Stimulated activated naive CD8-positive, alpha-beta T cell treated with anti-CD3 and anti-CD28 coated beads, Interleukin-15, Interleukin-2, amounts not matched to agents 100 ng/mL and 50 ng/mL, for 24 hours (primary cell): ENCODE data around the gene VWDE.

ENCODE experiments used
- H3K27ac Mint-ChIP-seq: one replicate; pipeline ENCODE4 v1.8.0; 2021; ENCODE audit warnings: mild to moderate bottlenecking, mixed read lengths
- H3K27me3 Mint-ChIP-seq: one replicate; pipeline ENCODE4 v1.8.0; 2021; ENCODE audit warnings: mixed read lengths
- H3K36me3 Mint-ChIP-seq: one replicate; pipeline ENCODE4 v1.8.0; 2021; ENCODE audit warnings: low read depth, mixed read lengths
- H3K4me1 Mint-ChIP-seq: one replicate; pipeline ENCODE4 v1.8.0; 2021; ENCODE audit warnings: low read depth, mixed read lengths
- H3K4me3 Mint-ChIP-seq: one replicate; pipeline ENCODE4 v1.8.0; 2021; ENCODE audit warnings: mild to moderate bottlenecking, mixed read lengths
- H3K9me3 Mint-ChIP-seq: one replicate; pipeline ENCODE4 v1.8.0; 2021; ENCODE audit warnings: mixed read lengths

VWDE gene

GRCh38 chr7:12323415-12323814 is 80.2 kb downstream of the VWDE start:
- no peaks in the 10 kb centered on the region for H3K9me3 Mint-ChIP-seq
- H3K27ac Mint-ChIP-seq: no peak overlapping the region
- H3K4me3 Mint-ChIP-seq: no peak overlapping the region
- no peaks in the 10 kb centered on the region for H3K4me1 Mint-ChIP-seq
- no peaks in the 10 kb centered on the region for H3K27me3 Mint-ChIP-seq
- no peaks in the 10 kb centered on the region for H3K36me3 Mint-ChIP-seq

- Mint-ChIP-seq H3K27ac (no peak overlapping the region), H3K4me3 (no peak overlapping the region), H3K27me3 (no peaks in the 10 kb centered on the region), H3K4me1 (no peaks in the 10 kb centered on the region), H3K36me3 (no peaks in the 10 kb centered on the region), H3K9me3 (no peaks in the 10 kb centered on the region)
These were observed 80.8 kb downstream of the VWDE start for GRCh38 chr7:12322903-12323300.

GRCh38 chr7:12322284-12322902 is 81.3 kb downstream of the VWDE start:
- H3K27ac Mint-ChIP-seq: no peak overlapping the region
- no peaks in the 10 kb centered on the region for H3K36me3 Mint-ChIP-seq
- H3K4me1 Mint-ChIP-seq: no peaks in the 10 kb centered on the region
- H3K27me3 Mint-ChIP-seq: no peaks in the 10 kb centered on the region
- H3K9me3 Mint-ChIP-seq: no peaks in the 10 kb centered on the region
- H3K4me3 Mint-ChIP-seq: no peak overlapping the region

GRCh38 chr7:12320987-12321647 is 82.5 kb downstream of the VWDE start:
- no peaks in the 10 kb centered on the region for H3K27me3 Mint-ChIP-seq
- H3K36me3 Mint-ChIP-seq: no peaks in the 10 kb centered on the region
- no peaks in the 10 kb centered on the region for H3K4me1 Mint-ChIP-seq
- no peak overlapping the region for H3K27ac Mint-ChIP-seq
- no peaks in the 10 kb centered on the region for H3K9me3 Mint-ChIP-seq
- H3K4me3 Mint-ChIP-seq: no peak overlapping the region

DNA sequence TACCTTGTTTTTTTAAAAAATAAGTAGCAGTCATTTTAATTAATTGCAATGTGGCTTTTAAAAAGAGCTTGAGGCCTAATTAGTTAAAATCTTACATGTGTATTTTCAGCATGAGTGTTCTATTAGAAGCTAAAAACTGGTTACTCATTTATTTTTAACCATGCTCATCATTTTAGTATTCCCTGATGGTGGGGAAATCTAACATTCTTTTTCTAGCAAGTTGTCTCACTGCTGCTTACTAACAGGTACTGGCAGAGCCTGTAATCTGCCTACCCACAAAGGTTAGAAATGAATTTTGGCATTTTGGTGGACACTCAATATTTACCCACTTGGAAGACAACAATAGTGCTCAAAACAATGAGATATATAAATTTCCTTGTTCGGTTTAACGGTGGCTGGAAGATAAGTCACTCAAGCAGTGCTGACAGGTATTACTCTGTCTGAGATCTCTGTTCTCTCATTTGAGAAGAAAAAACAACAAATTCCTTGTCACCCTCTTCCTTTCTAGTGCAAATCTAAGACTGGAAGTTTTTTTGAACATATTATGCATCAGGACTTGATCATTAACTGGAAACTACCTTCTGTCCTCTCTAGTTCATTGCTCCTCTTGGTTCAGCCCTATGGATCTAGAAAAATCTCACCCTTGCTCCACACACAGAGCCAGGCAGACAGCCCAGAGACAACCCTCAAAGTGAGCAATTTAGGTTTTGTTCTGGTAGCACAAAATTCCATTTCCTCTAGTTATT is 83.3 kb downstream of the VWDE start:
- no peaks in the 10 kb centered on the region for H3K36me3 Mint-ChIP-seq
- H3K4me1 Mint-ChIP-seq: no peaks in the 10 kb centered on the region
- no peak overlapping the region for H3K27ac Mint-ChIP-seq
- H3K27me3 Mint-ChIP-seq: no peaks in the 10 kb centered on the region
- no peak overlapping the region for H3K4me3 Mint-ChIP-seq
- no peaks in the 10 kb centered on the region for H3K9me3 Mint-ChIP-seq

DNA sequence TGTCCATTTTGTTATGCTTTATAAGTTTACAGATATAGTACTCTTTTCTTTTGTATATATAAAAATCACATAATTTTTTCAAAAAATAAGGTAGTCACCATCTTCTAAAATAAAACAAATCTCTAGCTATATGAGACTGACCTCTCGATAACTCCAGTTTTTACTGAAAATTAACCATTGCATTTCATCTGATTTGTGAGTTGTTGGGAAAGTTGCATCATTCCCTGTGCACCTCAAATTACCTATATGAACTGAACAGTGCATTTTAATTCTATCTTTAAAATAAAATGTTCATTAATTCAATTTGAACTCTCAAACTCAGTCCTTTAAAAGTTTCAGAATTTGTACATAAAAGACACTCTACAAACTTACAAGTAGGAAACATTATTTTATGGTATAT is 86.0 kb downstream of the VWDE start:
- Mint-ChIP-seq H3K36me3 (no peaks in the 10 kb centered on the region), H3K9me3 (no peaks in the 10 kb centered on the region), H3K4me1 (peaks cover 8% of the 10 kb centered on the region), H3K27ac (no peak overlapping the region), H3K27me3 (no peaks in the 10 kb centered on the region), H3K4me3 (no peak overlapping the region)

DNA sequence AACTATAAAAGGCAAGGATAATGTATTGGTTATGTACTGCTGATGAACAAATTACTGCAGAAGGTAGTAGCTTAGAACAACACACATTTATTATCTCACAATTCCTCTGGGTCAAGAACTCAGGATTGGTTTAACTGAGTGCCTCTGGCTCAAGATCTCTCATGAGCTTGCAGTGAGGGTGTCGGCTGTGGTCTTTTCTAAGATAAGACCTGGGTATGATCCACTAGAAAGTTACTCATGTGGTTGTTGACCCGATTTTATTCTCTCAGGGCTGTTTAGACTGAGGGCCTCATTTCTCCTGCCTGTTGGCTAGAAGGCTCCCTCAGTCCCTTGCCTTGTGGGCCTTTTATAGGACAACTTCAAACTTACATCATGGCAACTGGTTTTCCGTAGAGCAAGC is 86.7 kb downstream of the VWDE start:
- H3K27ac Mint-ChIP-seq: no peak overlapping the region
- no peaks in the 10 kb centered on the region for H3K27me3 Mint-ChIP-seq
- peaks cover 8% of the 10 kb centered on the region for H3K4me1 Mint-ChIP-seq
- no peaks in the 10 kb centered on the region for H3K9me3 Mint-ChIP-seq
- H3K4me3 Mint-ChIP-seq: no peak overlapping the region
- H3K36me3 Mint-ChIP-seq: no peaks in the 10 kb centered on the region

- H3K36me3 Mint-ChIP-seq: no peaks in the 10 kb centered on the region
- no peaks in the 10 kb centered on the region for H3K9me3 Mint-ChIP-seq
- H3K27ac Mint-ChIP-seq: no peak overlapping the region
- no peaks in the 10 kb centered on the region for H3K27me3 Mint-ChIP-seq
- no peak overlapping the region for H3K4me3 Mint-ChIP-seq
- H3K4me1 Mint-ChIP-seq: peaks cover 8% of the 10 kb centered on the region
These were observed 88.6 kb downstream of the VWDE start for GRCh38 chr7:12315049-12315448.

DNA sequence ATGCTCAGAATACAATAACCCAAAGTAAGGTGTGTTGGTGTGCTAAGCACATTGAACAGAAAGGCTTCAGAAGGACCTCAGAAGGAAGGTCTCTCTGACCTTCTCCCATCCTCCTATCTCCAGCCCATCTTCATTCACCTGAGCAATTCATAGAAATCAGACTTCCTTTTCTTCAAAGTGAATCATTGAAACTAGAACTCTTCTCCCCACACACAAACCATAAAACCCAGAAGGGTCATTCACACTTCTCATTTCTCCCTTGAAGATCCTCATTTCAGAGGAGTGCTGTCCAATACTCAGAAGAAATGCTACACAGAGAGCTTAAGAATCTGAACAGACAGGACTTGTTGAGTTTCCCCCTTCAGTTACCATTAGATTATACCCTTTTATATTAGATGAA is 89.5 kb downstream of the VWDE start:
- Mint-ChIP-seq H3K9me3 (no peaks in the 10 kb centered on the region), H3K4me1 (peaks cover 8% of the 10 kb centered on the region), H3K27ac (no peak overlapping the region), H3K27me3 (no peaks in the 10 kb centered on the region), H3K4me3 (no peak overlapping the region), H3K36me3 (no peaks in the 10 kb centered on the region)

DNA sequence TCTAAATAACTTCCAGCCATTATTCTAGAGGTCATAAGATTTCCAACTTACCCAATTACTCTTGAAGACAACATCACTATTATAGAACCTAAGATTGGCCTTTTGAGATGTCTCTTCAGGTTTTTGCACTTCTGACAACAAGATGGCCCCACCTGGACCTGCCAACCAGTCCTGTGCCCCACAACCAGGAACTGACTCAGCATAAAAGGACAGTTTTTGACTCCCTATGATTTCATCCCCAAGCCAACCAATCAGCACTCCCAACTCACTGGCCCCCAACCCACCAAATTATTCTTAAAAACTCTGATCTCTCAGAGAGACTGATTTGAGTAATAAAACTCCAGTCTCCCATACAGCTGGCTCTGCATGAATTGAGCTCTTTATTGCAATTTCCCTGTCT is 98.2 kb downstream of the VWDE start:
- Mint-ChIP-seq H3K36me3 (no peaks in the 10 kb centered on the region), H3K9me3 (peaks cover 4% of the 10 kb centered on the region), H3K4me1 (peaks cover 4% of the 10 kb centered on the region), H3K27me3 (peaks cover 4% of the 10 kb centered on the region), H3K4me3 (no peak overlapping the region), H3K27ac (no peak overlapping the region)

DNA sequence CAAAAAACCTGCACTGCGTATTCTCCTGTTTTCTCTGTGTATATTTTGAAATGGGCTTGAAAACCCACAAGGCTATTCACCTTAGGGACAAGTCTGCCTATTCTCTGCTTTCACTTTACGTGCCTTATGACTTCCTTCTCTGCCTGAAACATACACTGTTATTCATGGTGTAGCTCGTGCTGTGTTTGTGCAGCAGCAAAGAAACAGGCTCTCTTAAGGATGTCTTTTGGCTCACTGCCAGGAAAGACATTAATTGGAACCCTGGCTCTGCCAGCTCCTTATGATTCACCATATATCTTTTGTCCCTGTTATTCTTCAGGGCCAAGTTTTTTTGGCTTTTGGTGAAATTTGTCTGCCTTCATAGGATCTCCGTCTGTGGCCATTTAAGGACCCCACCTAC is 100.2 kb downstream of the VWDE start:
- Mint-ChIP-seq H3K9me3 (peaks cover 4% of the 10 kb centered on the region), H3K27me3 (no peaks in the 10 kb centered on the region), H3K36me3 (no peaks in the 10 kb centered on the region), H3K4me1 (peaks cover 4% of the 10 kb centered on the region), H3K4me3 (no peak overlapping the region), H3K27ac (no peak overlapping the region)

- no peak overlapping the region for H3K4me3 Mint-ChIP-seq
- peaks cover 4% of the 10 kb centered on the region for H3K4me1 Mint-ChIP-seq
- peaks cover 4% of the 10 kb centered on the region for H3K9me3 Mint-ChIP-seq
- no peaks in the 10 kb centered on the region for H3K27me3 Mint-ChIP-seq
- no peaks in the 10 kb centered on the region for H3K36me3 Mint-ChIP-seq
- H3K27ac Mint-ChIP-seq: no peak overlapping the region
These were observed 100.6 kb downstream of the VWDE start for GRCh38 chr7:12303062-12303461.

DNA sequence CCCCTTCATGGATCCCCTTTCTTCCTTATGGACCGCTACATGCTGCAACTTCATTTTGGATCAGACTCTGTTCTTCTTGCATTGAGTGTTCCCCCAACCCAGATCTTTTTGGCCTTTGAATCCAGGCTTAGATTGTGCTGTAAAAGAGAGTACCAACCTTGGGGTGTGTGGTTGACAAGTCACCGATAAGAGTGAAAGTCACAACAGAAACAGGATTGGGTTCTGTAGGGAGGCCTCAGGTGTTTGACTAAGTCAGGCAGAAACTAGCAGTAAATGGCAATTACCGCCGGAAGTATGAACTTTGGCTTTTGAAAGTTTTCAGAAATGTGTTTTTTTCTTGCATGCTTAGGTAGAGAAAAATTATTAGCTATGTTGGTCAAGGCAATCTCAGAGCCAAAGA is 103.2 kb downstream of the VWDE start:
- Mint-ChIP-seq H3K27ac (no peak overlapping the region), H3K9me3 (peaks cover 4% of the 10 kb centered on the region), H3K36me3 (no peaks in the 10 kb centered on the region), H3K4me1 (peaks cover 4% of the 10 kb centered on the region), H3K4me3 (no peak overlapping the region), H3K27me3 (no peaks in the 10 kb centered on the region)

DNA sequence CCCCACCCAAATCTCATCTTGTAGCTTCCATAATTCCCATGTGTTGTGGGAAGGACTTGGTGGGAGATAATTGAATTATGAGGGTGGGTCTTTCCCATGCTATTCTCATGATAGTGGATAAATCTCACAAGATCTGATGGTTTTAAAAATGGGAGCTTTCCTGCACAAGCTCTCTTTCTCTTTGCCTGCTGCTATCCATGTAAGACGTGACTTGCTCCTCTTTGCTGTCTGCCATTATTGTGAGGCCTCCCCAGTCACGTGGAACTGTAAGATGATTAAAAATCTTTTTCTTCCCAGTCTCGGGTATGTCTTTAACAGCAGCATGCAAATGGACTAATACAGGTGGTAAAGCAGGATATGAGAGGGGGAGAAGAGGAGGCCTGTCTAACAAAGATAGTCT is 104.3 kb downstream of the VWDE start:
- Mint-ChIP-seq H3K36me3 (no peaks in the 10 kb centered on the region), H3K27me3 (no peaks in the 10 kb centered on the region), H3K4me3 (no peak overlapping the region), H3K4me1 (peaks cover 4% of the 10 kb centered on the region), H3K9me3 (no peaks in the 10 kb centered on the region), H3K27ac (no peak overlapping the region)

DNA sequence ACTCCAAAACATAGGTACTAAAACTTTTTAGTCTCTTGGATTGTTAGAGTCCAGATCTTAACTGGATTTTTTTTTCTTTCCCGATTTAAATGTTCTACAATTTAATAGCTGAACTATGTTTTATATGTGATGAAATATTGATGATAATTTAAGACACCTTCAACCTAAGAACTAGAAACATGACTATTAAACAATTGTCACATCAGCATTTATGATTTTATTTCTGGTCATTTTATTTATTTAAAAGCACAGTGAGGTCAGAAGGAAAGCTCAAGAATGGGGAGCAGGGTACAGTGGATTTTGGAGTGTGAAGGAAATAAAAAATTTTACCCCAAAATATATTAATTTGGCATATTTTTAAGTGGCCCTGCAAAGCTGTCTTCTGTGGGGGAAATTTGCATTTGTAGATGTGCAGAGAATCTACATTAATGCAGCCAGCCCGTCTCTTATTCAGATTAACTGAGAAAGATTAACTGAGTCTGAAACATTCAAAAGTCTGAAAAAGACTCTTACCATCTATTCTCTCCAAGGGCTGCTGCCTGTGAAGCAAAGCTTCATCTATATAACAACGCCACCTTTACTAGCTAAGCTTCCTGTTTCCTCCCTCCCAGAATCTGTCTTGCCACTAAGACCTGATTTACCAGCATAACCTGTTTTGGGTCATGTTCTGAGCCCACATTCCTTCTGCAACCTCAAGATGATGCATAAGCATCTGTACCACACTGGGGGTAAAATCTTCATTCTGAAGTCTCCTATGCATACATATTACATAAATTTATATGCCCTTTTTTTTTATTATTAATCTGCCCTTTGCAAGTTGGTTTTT is 106.2 kb downstream of the VWDE start:
- no peaks in the 10 kb centered on the region for H3K27me3 Mint-ChIP-seq
- no peaks in the 10 kb centered on the region for H3K36me3 Mint-ChIP-seq
- no peak overlapping the region for H3K4me3 Mint-ChIP-seq
- H3K27ac Mint-ChIP-seq: no peak overlapping the region
- no peaks in the 10 kb centered on the region for H3K9me3 Mint-ChIP-seq
- H3K4me1 Mint-ChIP-seq: no peaks in the 10 kb centered on the region
